GM18868 (cell line): ENCODE results near the gene HNF1A.

ENCODE experiments used
- ATAC-seq: cut with Tn5 transposase; IDR thresholded peaks from one replicate; pipeline ENCODE4 v1.9.1; 2021; ENCODE audit warnings: mild to moderate bottlenecking, moderate library complexity; ENCODE audit not compliant: unreplicated experiment

The HNF1A gene

GRCh38 chr12:121008347-121009098, 30.2 kb downstream of the HNF1A start:
- ATAC-seq = no peak

DNA sequence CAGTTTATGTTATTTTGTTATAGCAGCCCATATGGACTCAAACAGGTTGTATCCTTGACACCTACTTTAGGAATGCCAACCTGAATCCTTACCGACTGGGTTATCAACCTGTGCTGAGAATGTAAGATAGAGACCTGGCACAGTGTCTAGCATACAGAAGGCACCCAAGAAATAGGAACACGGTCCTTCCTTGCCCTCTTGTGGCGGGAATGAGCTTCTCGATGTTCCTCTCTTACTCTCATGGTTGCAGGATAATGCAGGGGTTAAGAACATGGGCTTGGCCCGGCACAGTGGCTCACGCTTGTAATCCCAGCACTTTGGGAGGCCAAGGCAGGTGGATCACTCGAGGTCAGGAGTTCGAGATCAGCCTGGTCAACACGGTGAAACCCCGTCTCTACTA, 31.4 kb downstream of the HNF1A start:
- ATAC-seq = no peak

DNA sequence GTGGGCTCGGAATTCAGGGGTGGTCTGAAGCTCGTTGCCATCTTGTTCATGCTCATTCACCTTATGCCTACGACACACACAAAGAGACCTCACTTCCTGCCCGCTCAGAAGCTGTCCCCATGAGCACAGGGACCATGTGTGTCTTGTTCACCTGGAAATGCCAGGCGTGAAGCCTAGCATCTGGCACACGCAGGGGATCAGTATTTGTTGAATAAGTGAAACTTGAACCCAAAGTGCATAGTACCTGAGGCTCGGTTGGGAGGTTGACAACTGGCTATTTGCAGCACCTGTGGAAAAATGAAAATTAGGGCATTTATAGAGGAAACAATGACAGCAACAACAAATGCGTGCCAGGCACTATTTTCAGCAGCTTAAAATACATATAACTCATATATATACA, 32.5 kb downstream of the HNF1A start:
- ATAC-seq = no peak

DNA sequence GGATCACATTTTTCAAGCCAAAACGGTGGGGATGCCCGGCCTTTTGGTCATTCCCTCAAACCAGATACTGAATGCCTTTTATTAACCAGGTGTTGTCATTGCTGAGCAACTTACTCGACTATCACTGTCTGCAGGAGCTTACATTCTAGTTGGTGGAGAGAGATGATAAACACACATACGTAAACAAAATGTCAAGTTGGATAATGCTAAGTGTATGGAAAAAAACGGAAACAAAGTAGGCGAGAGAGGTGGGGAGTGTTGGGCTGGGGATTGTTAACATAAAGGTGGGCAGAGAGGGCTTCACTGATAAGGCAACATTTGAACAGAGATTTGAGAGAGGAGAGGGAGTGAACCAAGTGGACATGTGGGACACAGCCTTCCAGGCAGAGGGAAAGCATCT, 33.5 kb downstream of the HNF1A start:
- ATAC-seq = no peak

- no peak for ATAC-seq
Measured at GRCh38 chr12:121013715-121014114, 35.4 kb downstream of the HNF1A start.

DNA sequence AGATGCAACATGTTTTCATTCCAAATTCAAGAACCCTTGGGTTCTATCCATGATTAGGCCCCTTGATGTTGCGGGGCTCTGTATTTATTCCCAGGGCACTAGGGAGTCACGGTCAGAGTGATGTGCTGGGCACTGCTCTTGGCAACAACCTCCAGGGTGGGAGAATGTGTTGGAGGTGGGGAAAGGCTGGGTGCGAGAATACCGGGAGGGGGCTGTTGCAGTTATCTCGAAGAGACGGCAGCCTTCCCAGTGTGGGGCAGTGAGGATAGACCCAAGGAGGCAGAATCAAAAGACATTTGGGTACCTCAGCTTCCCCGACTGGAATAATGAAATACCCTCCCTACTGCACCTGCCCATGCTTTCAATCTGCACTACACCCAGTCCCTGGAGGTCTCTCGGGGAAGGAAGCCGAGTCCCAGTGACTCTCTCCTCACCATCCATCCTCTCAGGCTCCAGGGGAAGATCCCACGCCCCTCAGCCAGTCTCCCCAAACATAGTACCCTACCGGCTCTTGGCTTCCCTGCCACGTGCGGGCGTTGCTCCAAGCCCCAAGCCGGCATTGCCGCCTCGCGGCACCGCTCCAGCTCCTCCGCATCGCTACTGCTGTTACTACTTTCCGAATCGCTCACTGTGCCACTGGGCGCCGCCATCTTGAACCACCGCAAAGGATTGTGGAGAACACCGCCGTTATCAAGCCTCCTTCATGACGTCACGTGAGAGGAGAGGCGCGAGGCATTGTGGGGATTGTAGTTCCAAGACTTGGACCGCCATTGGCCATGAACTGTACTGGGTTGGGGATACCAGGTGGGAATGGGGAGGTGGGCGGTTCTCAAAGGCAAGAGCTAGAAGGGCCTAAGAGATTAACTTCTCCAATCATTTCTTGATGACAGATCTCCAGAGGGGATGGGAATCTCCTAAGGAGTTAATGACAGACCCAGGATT, 37.8 kb downstream of the HNF1A start, which contains the start of gene C12orf43:
C12orf43 (minus strand) TSS at position 663 of the 942 bp plus-strand sequence; CDS start at position 650, 13 bp downstream.
- peak; percentile 98 for ATAC-seq

GRCh38 chr12:121017966-121018491, 39.7 kb downstream of the HNF1A start:
- ATAC-seq = no peak

- ATAC-seq = no peak
Measured at GRCh38 chr12:121018860-121019617, 40.7 kb downstream of the HNF1A start.

GRCh38 chr12:121021754-121022153, 43.4 kb downstream of the HNF1A start:
- no peak for ATAC-seq

DNA sequence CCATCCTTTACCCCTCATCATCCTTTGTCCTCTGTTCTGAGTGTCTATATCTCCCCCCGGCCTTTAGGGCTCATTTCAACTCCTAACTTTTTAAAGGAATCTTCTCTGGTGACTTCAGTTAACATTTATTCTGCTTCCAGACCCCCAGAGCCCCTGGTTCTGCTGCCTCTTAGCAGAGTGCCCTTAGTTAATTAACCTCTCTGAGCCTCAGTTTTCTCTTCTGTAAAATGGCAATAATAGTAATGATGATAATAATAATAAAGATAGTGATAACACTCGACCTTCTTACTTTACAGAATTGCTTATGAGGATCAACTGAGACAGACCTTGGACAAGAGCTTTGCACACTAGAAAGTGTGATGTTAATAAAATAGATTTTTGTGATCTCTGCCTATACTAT, 44.4 kb downstream of the HNF1A start:
- ATAC-seq = no peak

- ATAC-seq = no peak
Measured at GRCh38 chr12:121023799-121024198, 45.5 kb downstream of the HNF1A start.

- ATAC-seq = no peak
Measured at GRCh38 chr12:121025442-121026226, 47.3 kb downstream of the HNF1A start.

GRCh38 chr12:121026274-121027045, 48.1 kb downstream of the HNF1A start:
- ATAC-seq = no peak

GRCh38 chr12:121030576-121031212, 52.4 kb downstream of the HNF1A start:
- no peak for ATAC-seq

GRCh38 chr12:121033625-121034349, 55.4 kb downstream of the HNF1A start:
- no peak for ATAC-seq

GRCh38 chr12:121034616-121035305, 56.4 kb downstream of the HNF1A start:
- ATAC-seq = no peak

DNA sequence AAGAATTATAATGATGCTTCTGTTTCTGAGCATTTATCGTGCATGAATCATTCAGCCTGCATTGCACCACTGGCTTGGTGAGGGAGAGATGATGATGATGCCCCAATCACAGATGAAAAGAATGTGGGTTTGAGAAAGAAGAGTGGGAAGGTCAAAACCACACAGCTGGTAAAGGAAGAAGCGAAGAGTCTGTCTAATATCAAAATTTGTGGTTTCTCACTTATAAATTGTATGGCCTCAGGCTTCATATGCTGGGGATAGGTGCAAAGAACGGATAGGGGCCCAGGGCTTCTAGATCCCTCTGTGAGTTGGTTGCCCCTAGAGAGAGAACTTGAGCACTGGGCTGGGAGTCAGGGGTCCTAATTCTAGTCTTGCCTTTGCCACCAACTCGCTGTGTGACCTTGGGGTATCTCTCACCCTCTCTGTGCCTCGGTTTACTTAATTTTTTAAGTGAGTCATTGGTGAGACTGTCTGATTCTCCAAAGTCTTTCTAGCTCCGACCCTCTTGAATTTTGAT, 58.5 kb downstream of the HNF1A start:
- ATAC-seq = no peak
